ENCODE measurements around the gene GPC1. TPM values are rescaled to one million over a fixed set of nuclear protein-coding genes. Genes with fewer than 3 reads are reported as not detected.

Gene GPC1
- total and polyA plus RNA-seq, 2 donors (not counting 3 experiments of a cell fraction or from before 2014, with no cell fraction given): 9.6 to 31.1 TPM

DNA sequence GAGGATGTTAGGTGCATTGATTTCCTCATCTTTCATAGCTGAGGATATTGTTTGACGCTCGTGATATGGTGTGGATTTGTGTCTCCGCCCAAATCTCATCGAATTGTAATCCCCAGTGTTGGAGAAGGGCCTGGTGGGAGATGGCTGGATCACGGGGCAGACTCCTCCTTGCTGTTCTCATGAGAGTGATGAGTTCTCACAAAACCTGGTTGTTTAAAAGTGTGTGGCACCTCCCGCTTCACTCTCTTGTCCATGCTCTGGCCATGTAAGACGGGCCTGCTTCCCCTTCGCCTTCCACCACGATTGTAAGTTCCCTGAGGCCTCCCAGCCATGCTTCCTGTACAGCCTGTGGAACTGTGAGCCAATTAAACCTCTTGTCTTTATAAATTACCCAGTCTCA lies 28.4 kb upstream of the GPC1 start:
- Histone ChIP-seq H3K4me3 (replicated peaks in 1 of 3; ENCODE audit: insufficient read depth in 1 of 3, low read depth in 1 of 3, low read length in 3 of 3) (no peak overlapping the region), H3K4me2 (ENCODE audit: insufficient read depth, low read length) (no peak overlapping the region), H3K27me3 (ENCODE audit: control insufficient read depth in 2 of 2, insufficient read depth in 2 of 2, low read length in 2 of 2) (no peaks in the 10 kb centered on the region), H3K9me3 (replicated peaks; ENCODE audit: control insufficient read depth, insufficient read depth, low read length) (no peaks in the 10 kb centered on the region), H2AFZ (ENCODE audit: low read depth, low read length) (no peak overlapping the region), H4K20me1 (replicated peaks; ENCODE audit: control insufficient read depth, extremely low read depth, insufficient read depth, low read length) (no peaks in the 10 kb centered on the region), H3K36me3 (ENCODE audit: control insufficient read depth in 2 of 2, extremely low read depth in 1 of 2, insufficient read depth in 2 of 2, low read length in 2 of 2) (no peaks in the 10 kb centered on the region), H3K9me1 (replicated peaks; ENCODE audit: control insufficient read depth, extremely low read depth, insufficient read depth, low read length) (no peaks in the 10 kb centered on the region), H3K9ac (replicated peaks; ENCODE audit: extremely low read depth, insufficient read depth, low read length) (no peak overlapping the region), H3K79me2 (ENCODE audit: control insufficient read depth, insufficient read depth, low read length) (no peaks in the 10 kb centered on the region), H3K4me1 (ENCODE audit: control insufficient read depth, extremely low read depth, insufficient read depth, low read length) (no peaks in the 10 kb centered on the region), H3K27ac (ENCODE audit: insufficient read depth, low read depth, low read length) (no peak overlapping the region)
- ChIA-PET POLR2A (no interaction called here), CTCF (no interaction called here)
- DNase-seq (ENCODE audit: low read depth, low spot score) (no peak), FAIRE-seq (no peak)
- dilution Hi-C loops (cut with MboI; ENCODE audit: extremely low pct_ligation_motif_present, low sequenced_read_pairs): no loop called here
- TF ChIP-seq POLR2A (IDR thresholded peaks at IDR 0.05; ENCODE audit: low read depth, low read length): no peak
- no peak for TF ChIP-seq EZH2 (IDR thresholded peaks at IDR 0.05; ENCODE audit: borderline replicate concordance, low read depth, low read length, severe bottlenecking)
- no peak for TF ChIP-seq POLR2AphosphoS5 (IDR thresholded peaks at IDR 0.05; ENCODE audit: insufficient read depth, low read depth, low read length)
- TF ChIP-seq, protein P1, sequence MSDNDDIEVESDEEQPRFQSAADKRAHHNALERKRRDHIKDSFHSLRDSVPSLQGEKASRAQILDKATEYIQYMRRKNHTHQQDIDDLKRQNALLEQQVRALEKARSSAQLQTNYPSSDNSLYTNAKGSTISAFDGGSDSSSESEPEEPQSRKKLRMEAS (IDR thresholded peaks at IDR 0.05; ENCODE audit: insufficient read depth, insufficient read length): no peak
- TF ChIP-seq, protein P2, sequence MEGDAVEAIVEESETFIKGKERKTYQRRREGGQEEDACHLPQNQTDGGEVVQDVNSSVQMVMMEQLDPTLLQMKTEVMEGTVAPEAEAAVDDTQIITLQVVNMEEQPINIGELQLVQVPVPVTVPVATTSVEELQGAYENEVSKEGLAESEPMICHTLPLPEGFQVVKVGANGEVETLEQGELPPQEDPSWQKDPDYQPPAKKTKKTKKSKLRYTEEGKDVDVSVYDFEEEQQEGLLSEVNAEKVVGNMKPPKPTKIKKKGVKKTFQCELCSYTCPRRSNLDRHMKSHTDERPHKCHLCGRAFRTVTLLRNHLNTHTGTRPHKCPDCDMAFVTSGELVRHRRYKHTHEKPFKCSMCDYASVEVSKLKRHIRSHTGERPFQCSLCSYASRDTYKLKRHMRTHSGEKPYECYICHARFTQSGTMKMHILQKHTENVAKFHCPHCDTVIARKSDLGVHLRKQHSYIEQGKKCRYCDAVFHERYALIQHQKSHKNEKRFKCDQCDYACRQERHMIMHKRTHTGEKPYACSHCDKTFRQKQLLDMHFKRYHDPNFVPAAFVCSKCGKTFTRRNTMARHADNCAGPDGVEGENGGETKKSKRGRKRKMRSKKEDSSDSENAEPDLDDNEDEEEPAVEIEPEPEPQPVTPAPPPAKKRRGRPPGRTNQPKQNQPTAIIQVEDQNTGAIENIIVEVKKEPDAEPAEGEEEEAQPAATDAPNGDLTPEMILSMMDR (IDR thresholded peaks at IDR 0.05; ENCODE audit: extremely low read depth in 1 of 2, insufficient read depth in 1 of 2, low read depth in 1 of 2, low read length in 2 of 2): no peak
- no peak for TF ChIP-seq GATA2 (IDR thresholded peaks at IDR 0.05; ENCODE audit: insufficient read depth, insufficient read length, low read depth, low read length)
- TF ChIP-seq MYC (IDR thresholded peaks at IDR 0.05; ENCODE audit: low read depth, low read length): no peak
- no peak for TF ChIP-seq JUN (IDR thresholded peaks at IDR 0.05; ENCODE audit: borderline replicate concordance, insufficient read depth, insufficient read length, low read depth)
- no peak for TF ChIP-seq FOS (IDR thresholded peaks at IDR 0.05; ENCODE audit: borderline replicate concordance, insufficient read depth, low read length)
- BruUV-seq (replicated peaks): no TSS peak
- intact Hi-C loops (cut with micrococcal nuclease): no loop called here
